ENCODE results near the gene MRPS15.

Gene MRPS15

GRCh38 chr1:36456391-36456928 lies 7.7 kb downstream of the MRPS15 start:
- DNase-seq, result no peak

GRCh38 chr1:36455386-36455785 lies 8.8 kb downstream of the MRPS15 start:
- DNase-seq, result no peak

GRCh38 chr1:36453600-36454388 lies 10.4 kb downstream of the MRPS15 start:
- DNase-seq, result no peak

GRCh38 chr1:36453051-36453450 lies 11.1 kb downstream of the MRPS15 start:
- no peak for DNase-seq

GRCh38 chr1:36450919-36451305 lies 13.3 kb downstream of the MRPS15 start:
- DNase-seq, result no peak

GRCh38 chr1:36450270-36450918 lies 13.8 kb downstream of the MRPS15 start, which contains the start of gene OSCP1:
TSS of gene OSCP1 (minus strand) at chr1:36450451. CDS start at chr1:36450369, 82 bp downstream.
- peak; percentile 94 for DNase-seq

- no peak for DNase-seq
Measured at GRCh38 chr1:36448530-36449056, 15.6 kb downstream of the MRPS15 start.

GRCh38 chr1:36447450-36447849 lies 16.7 kb downstream of the MRPS15 start:
- DNase-seq, result no peak

GRCh38 chr1:36446746-36447145 lies 17.4 kb downstream of the MRPS15 start:
- DNase-seq, result no peak

GRCh38 chr1:36446271-36446670 lies 17.9 kb downstream of the MRPS15 start:
- DNase-seq, result peak; percentile 11

GRCh38 chr1:36443297-36443696 lies 20.9 kb downstream of the MRPS15 start:
- no peak for DNase-seq

- no peak for DNase-seq
Measured at GRCh38 chr1:36442337-36442736, 21.8 kb downstream of the MRPS15 start.

- DNase-seq, result no peak
Measured at GRCh38 chr1:36440646-36441045, 23.5 kb downstream of the MRPS15 start.

GRCh38 chr1:36440044-36440443 lies 24.1 kb downstream of the MRPS15 start:
- no peak for DNase-seq

- DNase-seq, result no peak
Measured at GRCh38 chr1:36438715-36439114, 25.5 kb downstream of the MRPS15 start.

- DNase-seq, result no peak
Measured at GRCh38 chr1:36436821-36437220, 27.4 kb downstream of the MRPS15 start.

GRCh38 chr1:36433102-36433501 lies 31.1 kb downstream of the MRPS15 start:
- no peak for DNase-seq

- DNase-seq, result no peak
Measured at GRCh38 chr1:36432616-36433015, 31.6 kb downstream of the MRPS15 start.

- DNase-seq, result no peak
Measured at GRCh38 chr1:36425791-36426190, 38.4 kb downstream of the MRPS15 start.

- no peak for DNase-seq
Measured at GRCh38 chr1:36421649-36422048, 42.5 kb downstream of the MRPS15 start.

GRCh38 chr1:36420836-36421317 lies 43.3 kb downstream of the MRPS15 start:
- peak; percentile 72 for DNase-seq

- no peak for DNase-seq
Measured at GRCh38 chr1:36420409-36420808, 43.8 kb downstream of the MRPS15 start.

- no peak for DNase-seq
Measured at GRCh38 chr1:36419569-36419968, 44.6 kb downstream of the MRPS15 start.

GRCh38 chr1:36419140-36419539 lies 45.0 kb downstream of the MRPS15 start:
- no peak for DNase-seq
